GM23338 (cell line): ENCODE results near the gene POLR2F.

ENCODE experiments used
- CREB1 ChIP-seq: fragments of 250-450 bp; sonication (Bioruptor Pico); IDR thresholded peaks from 2 replicates; pipeline ENCODE4 v1.5.0; 2020; ENCODE audit warnings: low read depth, mild to moderate bottlenecking, moderate library complexity
- EZH2 ChIP-seq: fragments of 200-600 bp; sonication (generic); IDR thresholded peaks from one replicate; pipeline ENCODE4 v1.8.0; 2017; ENCODE audit warnings: antibody characterized with exemption, mild to moderate bottlenecking, low read depth; ENCODE audit not compliant: unreplicated experiment
- EZH2phosphoT487 ChIP-seq: fragments of 200-600 bp; sonication (generic); IDR thresholded peaks from one replicate; pipeline ENCODE4 v1.8.1; 2018; ENCODE audit warnings: antibody characterized with exemption; ENCODE audit not compliant: unreplicated experiment
- JUNB ChIP-seq: IDR thresholded peaks from one replicate; pipeline ENCODE4 v1.6.1; 2016; ENCODE audit warnings: antibody characterized with exemption; ENCODE audit not compliant: unreplicated experiment
- NANOG ChIP-seq: IDR thresholded peaks from 2 replicates; pipeline ENCODE4 v1.6.1; 2016; ENCODE audit warnings: antibody characterized with exemption, borderline replicate concordance
- POLR2AphosphoS5 ChIP-seq: IDR thresholded peaks from 2 replicates; pipeline ENCODE4 v1.6.1; 2016; ENCODE audit warnings: antibody characterized with exemption, low read depth
- STAT1 ChIP-seq: IDR thresholded peaks from one replicate; pipeline ENCODE4 v1.6.1; 2016; ENCODE audit warnings: antibody characterized with exemption; ENCODE audit not compliant: unreplicated experiment
- ZNF114 ChIP-seq: fragments of 250-450 bp; sonication (Bioruptor Pico); IDR thresholded peaks from 2 replicates; pipeline ENCODE4 v1.5.0; 2020; ENCODE audit warnings: mild to moderate bottlenecking, moderate library complexity
- TF ChIP-seq, protein P1 (sequence below): IDR thresholded peaks from one replicate; pipeline ENCODE4 v1.6.1; 2018; ENCODE audit warnings: antibody characterized with exemption; ENCODE audit not compliant: unreplicated experiment
- TF ChIP-seq, protein P2 (sequence below), 2 experiments: fragments of 200-600 bp in 1 of 2; sonication (generic) in 1 of 2; conservative IDR thresholded peaks; 2 replicates each; pipeline versions ENCODE4 v1.5.1 to v1.6.1; 2016 to 2017; ENCODE audit warnings: antibody characterized with exemption in 2 of 2, low read depth in 2 of 2, mild to moderate bottlenecking in 2 of 2, moderate library complexity in 1 of 2
- TF ChIP-seq, protein P3 (sequence below): fragments of 250-450 bp; sonication (Bioruptor Pico); IDR thresholded peaks from 2 replicates; pipeline ENCODE4 v1.5.0; 2020; ENCODE audit warnings: mild to moderate bottlenecking, moderate library complexity
- TF ChIP-seq, protein P4 (sequence below): IDR thresholded peaks from 2 replicates; pipeline ENCODE4 v1.6.1; 2016; ENCODE audit warnings: antibody characterized with exemption

DNA sequence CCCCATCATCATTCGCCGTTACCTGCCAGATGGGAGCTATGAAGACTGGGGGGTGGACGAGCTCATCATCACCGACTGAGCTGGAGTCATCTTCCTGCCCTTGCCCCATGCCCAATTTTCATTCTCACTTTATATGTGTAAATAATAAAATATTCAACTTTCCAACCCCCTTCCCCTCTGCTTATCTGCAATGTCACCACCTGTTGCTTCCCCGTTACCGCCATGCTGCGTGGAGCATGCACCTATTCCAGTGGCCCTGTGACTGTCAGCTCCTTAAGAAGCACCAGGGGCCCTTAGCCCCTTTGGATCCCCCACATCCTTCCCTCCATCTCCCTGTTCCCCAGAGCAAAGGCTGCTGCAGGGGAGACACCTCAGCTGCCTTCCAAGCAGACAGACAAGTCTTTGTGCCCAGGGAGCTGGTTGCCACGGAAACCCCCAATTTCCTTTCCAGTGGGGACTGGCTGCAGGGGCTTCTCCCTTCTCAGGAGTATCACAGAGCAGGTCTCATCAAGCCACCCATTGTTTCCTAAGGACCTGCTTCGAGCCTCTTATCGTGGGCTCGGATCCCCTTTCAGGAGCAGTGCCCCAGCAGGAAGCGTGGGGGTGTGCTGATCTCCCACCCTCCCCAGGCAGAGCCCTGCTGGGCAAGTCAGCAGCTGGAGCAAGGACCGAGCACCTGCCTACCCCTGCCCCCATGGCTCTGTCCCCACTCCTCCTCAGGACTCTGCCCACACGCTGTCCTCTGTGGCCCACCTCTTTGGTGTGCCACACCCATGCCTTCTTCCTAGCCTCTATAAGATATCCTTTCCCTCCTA, 14.3 kb downstream of the POLR2F start:
- TF ChIP-seq, protein P1, sequence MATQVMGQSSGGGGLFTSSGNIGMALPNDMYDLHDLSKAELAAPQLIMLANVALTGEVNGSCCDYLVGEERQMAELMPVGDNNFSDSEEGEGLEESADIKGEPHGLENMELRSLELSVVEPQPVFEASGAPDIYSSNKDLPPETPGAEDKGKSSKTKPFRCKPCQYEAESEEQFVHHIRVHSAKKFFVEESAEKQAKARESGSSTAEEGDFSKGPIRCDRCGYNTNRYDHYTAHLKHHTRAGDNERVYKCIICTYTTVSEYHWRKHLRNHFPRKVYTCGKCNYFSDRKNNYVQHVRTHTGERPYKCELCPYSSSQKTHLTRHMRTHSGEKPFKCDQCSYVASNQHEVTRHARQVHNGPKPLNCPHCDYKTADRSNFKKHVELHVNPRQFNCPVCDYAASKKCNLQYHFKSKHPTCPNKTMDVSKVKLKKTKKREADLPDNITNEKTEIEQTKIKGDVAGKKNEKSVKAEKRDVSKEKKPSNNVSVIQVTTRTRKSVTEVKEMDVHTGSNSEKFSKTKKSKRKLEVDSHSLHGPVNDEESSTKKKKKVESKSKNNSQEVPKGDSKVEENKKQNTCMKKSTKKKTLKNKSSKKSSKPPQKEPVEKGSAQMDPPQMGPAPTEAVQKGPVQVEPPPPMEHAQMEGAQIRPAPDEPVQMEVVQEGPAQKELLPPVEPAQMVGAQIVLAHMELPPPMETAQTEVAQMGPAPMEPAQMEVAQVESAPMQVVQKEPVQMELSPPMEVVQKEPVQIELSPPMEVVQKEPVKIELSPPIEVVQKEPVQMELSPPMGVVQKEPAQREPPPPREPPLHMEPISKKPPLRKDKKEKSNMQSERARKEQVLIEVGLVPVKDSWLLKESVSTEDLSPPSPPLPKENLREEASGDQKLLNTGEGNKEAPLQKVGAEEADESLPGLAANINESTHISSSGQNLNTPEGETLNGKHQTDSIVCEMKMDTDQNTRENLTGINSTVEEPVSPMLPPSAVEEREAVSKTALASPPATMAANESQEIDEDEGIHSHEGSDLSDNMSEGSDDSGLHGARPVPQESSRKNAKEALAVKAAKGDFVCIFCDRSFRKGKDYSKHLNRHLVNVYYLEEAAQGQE, result no peak
- TF ChIP-seq JUNB, result no peak
- TF ChIP-seq, protein P2, sequence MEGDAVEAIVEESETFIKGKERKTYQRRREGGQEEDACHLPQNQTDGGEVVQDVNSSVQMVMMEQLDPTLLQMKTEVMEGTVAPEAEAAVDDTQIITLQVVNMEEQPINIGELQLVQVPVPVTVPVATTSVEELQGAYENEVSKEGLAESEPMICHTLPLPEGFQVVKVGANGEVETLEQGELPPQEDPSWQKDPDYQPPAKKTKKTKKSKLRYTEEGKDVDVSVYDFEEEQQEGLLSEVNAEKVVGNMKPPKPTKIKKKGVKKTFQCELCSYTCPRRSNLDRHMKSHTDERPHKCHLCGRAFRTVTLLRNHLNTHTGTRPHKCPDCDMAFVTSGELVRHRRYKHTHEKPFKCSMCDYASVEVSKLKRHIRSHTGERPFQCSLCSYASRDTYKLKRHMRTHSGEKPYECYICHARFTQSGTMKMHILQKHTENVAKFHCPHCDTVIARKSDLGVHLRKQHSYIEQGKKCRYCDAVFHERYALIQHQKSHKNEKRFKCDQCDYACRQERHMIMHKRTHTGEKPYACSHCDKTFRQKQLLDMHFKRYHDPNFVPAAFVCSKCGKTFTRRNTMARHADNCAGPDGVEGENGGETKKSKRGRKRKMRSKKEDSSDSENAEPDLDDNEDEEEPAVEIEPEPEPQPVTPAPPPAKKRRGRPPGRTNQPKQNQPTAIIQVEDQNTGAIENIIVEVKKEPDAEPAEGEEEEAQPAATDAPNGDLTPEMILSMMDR (conservative IDR thresholded peaks at IDR 0.05; ENCODE audit: low read depth in 2 of 2), result no peak
- TF ChIP-seq POLR2AphosphoS5, result no peak
- TF ChIP-seq, protein P3, sequence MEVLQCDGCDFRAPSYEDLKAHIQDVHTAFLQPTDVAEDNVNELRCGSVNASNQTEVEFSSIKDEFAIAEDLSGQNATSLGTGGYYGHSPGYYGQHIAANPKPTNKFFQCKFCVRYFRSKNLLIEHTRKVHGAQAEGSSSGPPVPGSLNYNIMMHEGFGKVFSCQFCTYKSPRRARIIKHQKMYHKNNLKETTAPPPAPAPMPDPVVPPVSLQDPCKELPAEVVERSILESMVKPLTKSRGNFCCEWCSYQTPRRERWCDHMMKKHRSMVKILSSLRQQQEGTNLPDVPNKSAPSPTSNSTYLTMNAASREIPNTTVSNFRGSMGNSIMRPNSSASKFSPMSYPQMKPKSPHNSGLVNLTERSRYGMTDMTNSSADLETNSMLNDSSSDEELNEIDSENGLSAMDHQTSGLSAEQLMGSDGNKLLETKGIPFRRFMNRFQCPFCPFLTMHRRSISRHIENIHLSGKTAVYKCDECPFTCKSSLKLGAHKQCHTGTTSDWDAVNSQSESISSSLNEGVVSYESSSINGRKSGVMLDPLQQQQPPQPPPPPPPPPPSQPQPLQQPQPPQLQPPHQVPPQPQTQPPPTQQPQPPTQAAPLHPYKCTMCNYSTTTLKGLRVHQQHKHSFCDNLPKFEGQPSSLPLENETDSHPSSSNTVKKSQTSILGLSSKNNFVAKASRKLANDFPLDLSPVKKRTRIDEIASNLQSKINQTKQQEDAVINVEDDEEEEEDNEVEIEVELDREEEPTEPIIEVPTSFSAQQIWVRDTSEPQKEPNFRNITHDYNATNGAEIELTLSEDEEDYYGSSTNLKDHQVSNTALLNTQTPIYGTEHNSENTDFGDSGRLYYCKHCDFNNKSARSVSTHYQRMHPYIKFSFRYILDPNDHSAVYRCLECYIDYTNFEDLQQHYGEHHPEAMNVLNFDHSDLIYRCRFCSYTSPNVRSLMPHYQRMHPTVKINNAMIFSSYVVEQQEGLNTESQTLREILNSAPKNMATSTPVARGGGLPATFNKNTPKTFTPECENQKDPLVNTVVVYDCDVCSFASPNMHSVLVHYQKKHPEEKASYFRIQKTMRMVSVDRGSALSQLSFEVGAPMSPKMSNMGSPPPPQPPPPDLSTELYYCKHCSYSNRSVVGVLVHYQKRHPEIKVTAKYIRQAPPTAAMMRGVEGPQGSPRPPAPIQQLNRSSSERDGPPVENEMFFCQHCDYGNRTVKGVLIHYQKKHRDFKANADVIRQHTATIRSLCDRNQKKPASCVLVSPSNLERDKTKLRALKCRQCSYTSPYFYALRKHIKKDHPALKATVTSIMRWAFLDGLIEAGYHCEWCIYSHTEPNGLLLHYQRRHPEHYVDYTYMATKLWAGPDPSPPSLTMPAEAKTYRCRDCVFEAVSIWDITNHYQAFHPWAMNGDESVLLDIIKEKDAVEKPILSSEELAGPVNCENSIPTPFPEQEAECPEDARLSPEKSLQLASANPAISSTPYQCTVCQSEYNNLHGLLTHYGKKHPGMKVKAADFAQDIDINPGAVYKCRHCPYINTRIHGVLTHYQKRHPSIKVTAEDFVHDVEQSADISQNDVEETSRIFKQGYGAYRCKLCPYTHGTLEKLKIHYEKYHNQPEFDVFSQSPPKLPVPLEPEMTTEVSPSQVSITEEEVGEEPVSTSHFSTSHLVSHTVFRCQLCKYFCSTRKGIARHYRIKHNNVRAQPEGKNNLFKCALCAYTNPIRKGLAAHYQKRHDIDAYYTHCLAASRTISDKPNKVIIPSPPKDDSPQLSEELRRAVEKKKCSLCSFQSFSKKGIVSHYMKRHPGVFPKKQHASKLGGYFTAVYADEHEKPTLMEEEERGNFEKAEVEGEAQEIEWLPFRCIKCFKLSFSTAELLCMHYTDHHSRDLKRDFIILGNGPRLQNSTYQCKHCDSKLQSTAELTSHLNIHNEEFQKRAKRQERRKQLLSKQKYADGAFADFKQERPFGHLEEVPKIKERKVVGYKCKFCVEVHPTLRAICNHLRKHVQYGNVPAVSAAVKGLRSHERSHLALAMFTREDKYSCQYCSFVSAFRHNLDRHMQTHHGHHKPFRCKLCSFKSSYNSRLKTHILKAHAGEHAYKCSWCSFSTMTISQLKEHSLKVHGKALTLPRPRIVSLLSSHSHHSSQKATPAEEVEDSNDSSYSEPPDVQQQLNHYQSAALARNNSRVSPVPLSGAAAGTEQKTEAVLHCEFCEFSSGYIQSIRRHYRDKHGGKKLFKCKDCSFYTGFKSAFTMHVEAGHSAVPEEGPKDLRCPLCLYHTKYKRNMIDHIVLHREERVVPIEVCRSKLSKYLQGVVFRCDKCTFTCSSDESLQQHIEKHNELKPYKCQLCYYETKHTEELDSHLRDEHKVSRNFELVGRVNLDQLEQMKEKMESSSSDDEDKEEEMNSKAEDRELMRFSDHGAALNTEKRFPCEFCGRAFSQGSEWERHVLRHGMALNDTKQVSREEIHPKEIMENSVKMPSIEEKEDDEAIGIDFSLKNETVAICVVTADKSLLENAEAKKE (CRISPR knock-in tag), result no peak
- TF ChIP-seq EZH2, result no peak
- TF ChIP-seq, protein P4, sequence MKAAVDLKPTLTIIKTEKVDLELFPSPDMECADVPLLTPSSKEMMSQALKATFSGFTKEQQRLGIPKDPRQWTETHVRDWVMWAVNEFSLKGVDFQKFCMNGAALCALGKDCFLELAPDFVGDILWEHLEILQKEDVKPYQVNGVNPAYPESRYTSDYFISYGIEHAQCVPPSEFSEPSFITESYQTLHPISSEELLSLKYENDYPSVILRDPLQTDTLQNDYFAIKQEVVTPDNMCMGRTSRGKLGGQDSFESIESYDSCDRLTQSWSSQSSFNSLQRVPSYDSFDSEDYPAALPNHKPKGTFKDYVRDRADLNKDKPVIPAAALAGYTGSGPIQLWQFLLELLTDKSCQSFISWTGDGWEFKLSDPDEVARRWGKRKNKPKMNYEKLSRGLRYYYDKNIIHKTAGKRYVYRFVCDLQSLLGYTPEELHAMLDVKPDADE, result no peak
- TF ChIP-seq EZH2phosphoT487, result no peak
- TF ChIP-seq CREB1 (CRISPR knock-in tag), result no peak
- no peak for TF ChIP-seq NANOG
- no peak for TF ChIP-seq STAT1
- TF ChIP-seq ZNF114, result no peak
